HepG2 (cell line): ENCODE results near the gene COL27A1. TPM values are rescaled to one million over a fixed set of nuclear protein-coding genes. Genes with fewer than 3 reads are reported as not detected.

Experiments used
- ATAC-seq: fragments of 200-7000 bp; cut with Tn5 transposase; 3 replicates; pipeline ENCODE4 v1.9.1; 2020; ENCODE audit warnings: mild to moderate bottlenecking, moderate library complexity
- BruUV-seq: library from RNA; stranded (reverse); fragments of 400-500 nt; replicated peaks from 2 replicates; lab custom pipeline; 2021; lab: Mats Ljungman, UMichigan
- CTCF ChIA-PET: fragments of 300-600 bp; formaldehyde crosslinking; extraction: SDS; loops from one replicate; lab custom pipeline; 2021; ENCODE audit warnings: low total read pairs, inconsistent platforms, low intra/inter-chr PET ratio; lab: Yijun Ruan, JAX
- POLR2A ChIA-PET: fragments of 350-600 bp; sonication (Branson Sonifier 250); formaldehyde crosslinking; loops from one replicate; lab custom pipeline; 2020; ENCODE audit warnings: antibody characterized with exemption, inconsistent platforms; lab: Yijun Ruan, JAX
- DNase-seq: peaks from one replicate; pipeline ENCODE4 v3.0.0-alpha.2; 2015; ENCODE audit warnings: low spot score
- FAIRE-seq: peaks from 3 replicates; lab custom pipeline; 2011; peaks lifted over from hg19 to GRCh38; lab: Jason Lieb, UNC
- H2AFZ ChIP-seq: one replicate; pipeline ENCODE4 v1.6.1; 2011; ENCODE audit warnings: low read length, inconsistent platforms
- H3K27ac ChIP-seq: fragments of 300-600 bp; 3 replicates; pipeline ENCODE4 v1.8.0; 2011; ENCODE audit warnings: mixed run types, mild to moderate bottlenecking, mixed read lengths, low read length, inconsistent platforms; ENCODE audit not compliant: insufficient read depth; ENCODE audit errors: extremely low read length
- H3K27me3 ChIP-seq, 2 experiments: fragments of 200-600 bp in 1 of 2; 2 replicates in 1 of 2; 3 replicates in 1 of 2; pipeline versions ENCODE4 v1.6.0 to v1.8.0; 2011; ENCODE audit warnings: low read length in 2 of 2, mild to moderate bottlenecking in 2 of 2, moderate library complexity in 2 of 2, inconsistent platforms in 1 of 2; ENCODE audit not compliant: insufficient read depth in 2 of 2, control insufficient read depth in 1 of 2
- H3K36me3 ChIP-seq, 2 experiments: fragments of 200-600 bp in 1 of 2; replicated peaks in 1 of 2; 2 replicates in 1 of 2; 3 replicates in 1 of 2; pipeline versions ENCODE4 v1.5.1 to v1.8.0; 2011; ENCODE audit warnings: low read length in 2 of 2, inconsistent platforms in 1 of 2; ENCODE audit not compliant: insufficient read depth in 2 of 2, control insufficient read depth in 1 of 2
- H3K4me1 ChIP-seq: 2 replicates; pipeline ENCODE4 v1.5.1; 2012; ENCODE audit warnings: low read length, inconsistent platforms; ENCODE audit not compliant: insufficient read depth
- H3K4me2 ChIP-seq: 2 replicates; pipeline ENCODE4 v1.6.0; 2011; ENCODE audit warnings: low read depth, low read length, inconsistent platforms
- H3K4me3 ChIP-seq, 3 experiments: fragments of 200-600 bp in 1 of 3; sonication (generic), shearing (Covaris generic) in 1 of 3; replicated peaks in 1 of 3; 2 replicates each; pipeline ENCODE4 v1.5.1; 2011 to 2016; ENCODE audit warnings: low read length in 3 of 3, inconsistent platforms in 2 of 3, low read depth in 2 of 3, mild to moderate bottlenecking in 2 of 3, control low read depth in 1 of 3, mixed read lengths in 1 of 3; ENCODE audit not compliant: insufficient read depth in 1 of 3
- H3K79me2 ChIP-seq: one replicate; pipeline ENCODE4 v1.6.1; 2011; ENCODE audit warnings: low read length, inconsistent platforms; ENCODE audit not compliant: insufficient read depth
- H3K9ac ChIP-seq: 2 replicates; pipeline ENCODE4 v1.6.0; 2011; ENCODE audit warnings: mild to moderate bottlenecking, low read depth, low read length, inconsistent platforms; ENCODE audit not compliant: insufficient read depth
- H3K9me3 ChIP-seq: 2 replicates; pipeline ENCODE4 v1.5.1; 2012; ENCODE audit warnings: mild to moderate bottlenecking, low read length
- H4K20me1 ChIP-seq: 2 replicates; pipeline ENCODE4 v1.6.0; 2011; ENCODE audit warnings: inconsistent platforms, mild to moderate bottlenecking, low read length, moderate library complexity; ENCODE audit not compliant: insufficient read depth
- CEBPB ChIP-seq: IDR thresholded peaks from 2 replicates; pipeline ENCODE4 v1.6.1; 2011; ENCODE audit warnings: low read depth, low read length, improper control_type of control experiment, borderline replicate concordance
- JUNB ChIP-seq: sonication (generic); formaldehyde crosslinking; IDR thresholded peaks from 2 replicates; pipeline ENCODE4 v1.8.0; 2022; ENCODE audit warnings: missing genetic modification reagents, mild to moderate bottlenecking, borderline replicate concordance
- MBNL3 ChIP-seq: fragments of 250-450 bp; sonication (Bioruptor Pico); conservative IDR thresholded peaks from 2 replicates; pipeline ENCODE4 v1.8.0; 2022; ENCODE audit warnings: mild to moderate bottlenecking, inconsistent platforms
- MTA1 ChIP-seq: sonication (generic); formaldehyde crosslinking; IDR thresholded peaks from 2 replicates; pipeline ENCODE4 v1.4.0; 2020; ENCODE audit warnings: missing genetic modification reagents, mild to moderate bottlenecking, borderline replicate concordance
- PHB2 ChIP-seq: fragments of 450-650 bp; IDR thresholded peaks from 2 replicates; pipeline ENCODE4 v1.6.1; 2018; ENCODE audit not compliant: partially characterized antibody
- TP53 ChIP-seq: sonication (generic); formaldehyde crosslinking; conservative IDR thresholded peaks from 2 replicates; pipeline ENCODE4 v1.4.0; 2020; ENCODE audit warnings: missing genetic modification reagents
- TSC22D2 ChIP-seq: sonication (generic); formaldehyde crosslinking; IDR thresholded peaks from 2 replicates; pipeline ENCODE4 v1.5.1; 2020; ENCODE audit warnings: missing genetic modification reagents, mild to moderate bottlenecking, borderline replicate concordance
- ZNF350 ChIP-seq: sonication (generic); formaldehyde crosslinking; IDR thresholded peaks from 2 replicates; pipeline ENCODE4 v1.4.0; 2020; ENCODE audit warnings: mild to moderate bottlenecking, low read depth, missing genetic modification reagents, borderline replicate concordance
- ZNF547 ChIP-seq: sonication (generic); formaldehyde crosslinking; IDR thresholded peaks from 2 replicates; pipeline ENCODE4 v1.5.1; 2020; ENCODE audit warnings: mild to moderate bottlenecking, missing genetic modification reagents
- ZNF569 ChIP-seq: sonication (generic); formaldehyde crosslinking; IDR thresholded peaks from 2 replicates; pipeline ENCODE4 v1.5.0; 2020; ENCODE audit warnings: mild to moderate bottlenecking, missing genetic modification reagents, moderate library complexity, borderline replicate concordance
- WGBS: methylation state at CpG from one replicate; pipeline ENCODE4 v1.1.6; 2017; ENCODE audit warnings: low lambda C conversion rate; 5-methylcytosine and 5-hydroxymethylcytosine counted together
- in situ Hi-C: cut with HindIII; loops from 2 replicates; pipeline ENCODE4 v1.10.0; 2017; ENCODE audit warnings: low pct_unique_long_range_greater_than_20kb; ENCODE audit not compliant: extremely low pct_ligation_motif_present
- intact Hi-C: fragments of 100-400 bp; cut with micrococcal nuclease; formaldehyde crosslinking; loops from one replicate; pipeline ENCODE4 v1.10.0; 2022; ENCODE audit not compliant: unreplicated experiment
- polyA plus RNA-seq, 8 experiments: library from polyadenylated mRNA; depleted of rRNA in 3 of 8; stranded (reverse) in 7 of 8; unstranded in 1 of 8; fragments of >200 nt; fragmentation: Illumina TruSeq in 4 of 8; extraction: Trizol in 4 of 8; gene quantifications; 2 replicates each; pipeline versions ENCODE4 v1.2.1 to v1.2.3, GENCODE V29; 2011 to 2016; ENCODE audit warnings: low read depth in 4 of 8, missing spikeins in 1 of 8, mixed read lengths in 1 of 8; ENCODE audit not compliant: insufficient read depth in 1 of 8
- total RNA-seq, 5 experiments: library from RNA; depleted of rRNA; stranded (reverse); fragments of >200 nt; fragmentation: Illumina TruSeq; extraction: Trizol; gene quantifications; 2 replicates each; pipeline ENCODE4 v1.2.3, GENCODE V29; 2016; ENCODE audit warnings: low read depth in 1 of 5
- TF ChIP-seq, protein P1 (sequence below): sonication (generic); formaldehyde crosslinking; IDR thresholded peaks from 2 replicates; pipeline ENCODE4 v1.9.0; 2021; ENCODE audit warnings: mild to moderate bottlenecking, missing genetic modification reagents

Gene COL27A1
- total and polyA plus RNA-seq, 2 of the 13 experiments (the other 11 are each of a cell fraction or from before 2014, with no cell fraction given), result 71.3 to 89.1 TPM

DNA sequence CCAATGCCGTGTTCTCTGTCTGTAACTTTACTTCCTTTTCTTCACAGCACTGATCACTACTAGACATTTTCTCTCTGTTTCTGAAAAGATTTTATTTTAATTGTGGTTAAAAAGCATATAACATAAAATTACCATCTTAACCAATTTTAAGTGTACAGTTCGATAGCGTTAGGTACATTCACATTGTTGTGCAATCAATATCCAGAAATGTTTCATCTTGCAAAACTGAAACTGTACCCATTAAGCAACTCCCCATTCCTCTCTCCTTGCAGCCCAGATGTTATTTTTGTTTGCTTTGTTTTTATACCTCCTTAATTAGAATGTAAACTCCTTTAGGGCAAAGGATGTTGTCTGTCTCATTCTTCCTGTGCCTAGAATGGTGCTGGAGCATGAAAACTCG, 47.5 kb downstream of the COL27A1 start:
- no peak overlapping the region for H3K27ac ChIP-seq
- CTCF ChIA-PET, result no interaction called here
- H4K20me1 ChIP-seq, result peaks cover 6% of the 10 kb centered on the region; the same call in 1 of the 2 replicates
- no peak for DNase-seq
- intact Hi-C loops, result no loop called here
- TF ChIP-seq JUNB (no peak), ZNF350 (no peak), TP53 (CRISPR knock-in tag) (no peak), TSC22D2 (no peak), CEBPB (peak; percentile 81), ZNF547 (CRISPR knock-in tag) (no peak)
- TF ChIP-seq, all 625 proteins: peak for 1
- no peaks in the 10 kb centered on the region for H3K27me3 ChIP-seq
- no peaks in the 10 kb centered on the region for H3K79me2 ChIP-seq
- FAIRE-seq, result no peak
- BruUV-seq, result no TSS peak
- WGBS, result 94% methylated on average over 4 of the region's 4 CpGs
- H3K9me3 ChIP-seq, result no peaks in the 10 kb centered on the region
- ATAC-seq, result no peak
- POLR2A ChIA-PET, result no interaction called here
- no peak overlapping the region for H2AFZ ChIP-seq
- no peak overlapping the region for H3K9ac ChIP-seq
- peaks cover 58 to 100% of the 10 kb centered on the region in 2 experiments for H3K36me3 ChIP-seq
- peaks cover 24% of the 10 kb centered on the region for H3K4me1 ChIP-seq
- no peak overlapping the region for H3K4me2 ChIP-seq
- H3K4me3 ChIP-seq, result no peak overlapping the region
- in situ Hi-C loops, result no loop called here

DNA sequence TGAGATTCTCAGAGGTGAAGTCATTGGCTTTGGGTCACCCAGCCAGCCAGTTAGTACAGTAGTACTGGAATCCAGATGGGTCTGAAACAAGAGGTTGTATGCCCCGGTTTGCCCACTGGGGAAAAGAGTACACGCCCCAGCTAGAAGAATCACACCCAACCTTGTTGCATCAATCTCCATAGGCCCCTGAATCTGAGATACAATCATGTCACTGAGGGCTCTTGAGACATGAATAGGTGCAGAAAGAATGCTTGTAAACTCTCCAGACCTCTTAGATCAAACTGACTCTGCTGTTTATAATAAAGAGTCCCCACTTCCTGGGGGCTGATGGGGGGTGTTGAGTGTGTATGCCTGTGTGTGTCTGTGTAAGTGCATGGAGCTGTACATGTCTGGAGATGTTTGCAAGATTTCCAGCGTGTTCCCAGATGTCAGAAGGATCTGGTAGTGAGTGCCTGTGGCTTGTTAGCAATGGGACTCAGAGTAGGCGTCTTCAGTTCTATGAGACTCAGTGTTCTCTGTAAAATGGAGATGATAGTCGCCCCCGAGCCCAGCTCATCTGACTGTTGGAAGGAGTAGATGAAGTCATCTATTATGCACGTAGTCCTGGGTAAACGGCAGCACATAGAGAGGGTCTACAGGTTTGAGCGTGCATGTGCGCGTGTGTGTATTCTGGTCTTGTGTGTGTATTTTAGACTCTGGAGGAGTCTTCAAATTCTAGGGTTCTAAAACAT, 48.2 kb downstream of the COL27A1 start:
- no peaks in the 10 kb centered on the region for H3K9me3 ChIP-seq
- ATAC-seq (no peak), FAIRE-seq (no peak), DNase-seq (no peak)
- WGBS, result over 99% methylated on average over 11 of the region's 11 CpGs
- no TSS peak for BruUV-seq
- H4K20me1 ChIP-seq, result peaks cover 6% of the 10 kb centered on the region; the same call in 1 of the 2 replicates
- in situ Hi-C loops (no loop called here), intact Hi-C loops (no loop called here)
- no peaks in the 10 kb centered on the region for H3K27me3 ChIP-seq
- H3K4me3 ChIP-seq, result no peak overlapping the region
- no peak overlapping the region for H2AFZ ChIP-seq
- ChIA-PET POLR2A (no interaction called here), CTCF (no interaction called here)
- H3K4me2 ChIP-seq, result no peak overlapping the region
- no peaks in the 10 kb centered on the region for H3K79me2 ChIP-seq
- peaks cover 24% of the 10 kb centered on the region for H3K4me1 ChIP-seq
- H3K27ac ChIP-seq, result no peak overlapping the region
- no peak overlapping the region for H3K9ac ChIP-seq
- H3K36me3 ChIP-seq, result peaks cover 53 to 97% of the 10 kb centered on the region in 2 experiments
- TF ChIP-seq, protein P1, sequence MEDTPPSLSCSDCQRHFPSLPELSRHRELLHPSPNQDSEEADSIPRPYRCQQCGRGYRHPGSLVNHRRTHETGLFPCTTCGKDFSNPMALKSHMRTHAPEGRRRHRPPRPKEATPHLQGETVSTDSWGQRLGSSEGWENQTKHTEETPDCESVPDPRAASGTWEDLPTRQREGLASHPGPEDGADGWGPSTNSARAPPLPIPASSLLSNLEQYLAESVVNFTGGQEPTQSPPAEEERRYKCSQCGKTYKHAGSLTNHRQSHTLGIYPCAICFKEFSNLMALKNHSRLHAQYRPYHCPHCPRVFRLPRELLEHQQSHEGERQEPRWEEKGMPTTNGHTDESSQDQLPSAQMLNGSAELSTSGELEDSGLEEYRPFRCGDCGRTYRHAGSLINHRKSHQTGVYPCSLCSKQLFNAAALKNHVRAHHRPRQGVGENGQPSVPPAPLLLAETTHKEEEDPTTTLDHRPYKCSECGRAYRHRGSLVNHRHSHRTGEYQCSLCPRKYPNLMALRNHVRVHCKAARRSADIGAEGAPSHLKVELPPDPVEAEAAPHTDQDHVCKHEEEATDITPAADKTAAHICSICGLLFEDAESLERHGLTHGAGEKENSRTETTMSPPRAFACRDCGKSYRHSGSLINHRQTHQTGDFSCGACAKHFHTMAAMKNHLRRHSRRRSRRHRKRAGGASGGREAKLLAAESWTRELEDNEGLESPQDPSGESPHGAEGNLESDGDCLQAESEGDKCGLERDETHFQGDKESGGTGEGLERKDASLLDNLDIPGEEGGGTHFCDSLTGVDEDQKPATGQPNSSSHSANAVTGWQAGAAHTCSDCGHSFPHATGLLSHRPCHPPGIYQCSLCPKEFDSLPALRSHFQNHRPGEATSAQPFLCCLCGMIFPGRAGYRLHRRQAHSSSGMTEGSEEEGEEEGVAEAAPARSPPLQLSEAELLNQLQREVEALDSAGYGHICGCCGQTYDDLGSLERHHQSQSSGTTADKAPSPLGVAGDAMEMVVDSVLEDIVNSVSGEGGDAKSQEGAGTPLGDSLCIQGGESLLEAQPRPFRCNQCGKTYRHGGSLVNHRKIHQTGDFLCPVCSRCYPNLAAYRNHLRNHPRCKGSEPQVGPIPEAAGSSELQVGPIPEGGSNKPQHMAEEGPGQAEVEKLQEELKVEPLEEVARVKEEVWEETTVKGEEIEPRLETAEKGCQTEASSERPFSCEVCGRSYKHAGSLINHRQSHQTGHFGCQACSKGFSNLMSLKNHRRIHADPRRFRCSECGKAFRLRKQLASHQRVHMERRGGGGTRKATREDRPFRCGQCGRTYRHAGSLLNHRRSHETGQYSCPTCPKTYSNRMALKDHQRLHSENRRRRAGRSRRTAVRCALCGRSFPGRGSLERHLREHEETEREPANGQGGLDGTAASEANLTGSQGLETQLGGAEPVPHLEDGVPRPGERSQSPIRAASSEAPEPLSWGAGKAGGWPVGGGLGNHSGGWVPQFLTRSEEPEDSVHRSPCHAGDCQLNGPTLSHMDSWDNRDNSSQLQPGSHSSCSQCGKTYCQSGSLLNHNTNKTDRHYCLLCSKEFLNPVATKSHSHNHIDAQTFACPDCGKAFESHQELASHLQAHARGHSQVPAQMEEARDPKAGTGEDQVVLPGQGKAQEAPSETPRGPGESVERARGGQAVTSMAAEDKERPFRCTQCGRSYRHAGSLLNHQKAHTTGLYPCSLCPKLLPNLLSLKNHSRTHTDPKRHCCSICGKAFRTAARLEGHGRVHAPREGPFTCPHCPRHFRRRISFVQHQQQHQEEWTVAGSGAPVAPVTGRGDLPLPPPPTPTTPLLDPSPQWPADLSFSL (CRISPR knock-in tag), result no peak
- TF ChIP-seq MTA1 (CRISPR knock-in tag), result no peak
- TF ChIP-seq MBNL3 (CRISPR knock-in tag), result no peak
- no peak for TF ChIP-seq ZNF569 (CRISPR knock-in tag)
- no peak for TF ChIP-seq PHB2
